Activated T-cell treated with anti-CD3 and anti-CD28 coated beads for 1 hour (primary cell): ENCODE measurements around the gene ATP6V0D1.

Source experiments
- DNase-seq: peaks from one replicate; pipeline ENCODE4 v3.0.0-alpha.2; 2020; ENCODE audit warnings: low read depth

Gene ATP6V0D1

DNA sequence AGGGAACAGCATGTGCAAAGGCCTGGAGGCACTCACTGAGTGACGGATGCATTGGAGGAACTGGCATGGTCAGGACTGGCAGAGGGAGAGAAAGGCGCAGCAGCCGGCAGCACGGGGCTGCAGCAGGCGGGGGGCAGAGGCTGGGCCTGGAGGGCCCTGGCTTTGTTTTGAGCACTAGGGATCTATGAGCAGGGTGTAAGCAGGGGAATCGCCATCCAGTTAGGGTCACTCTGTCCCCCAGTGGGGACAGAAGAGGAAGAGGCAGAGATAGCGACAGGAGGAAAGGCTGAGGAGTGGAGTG, 35.9 kb downstream of the ATP6V0D1 start:
- DNase-seq = no peak

DNA sequence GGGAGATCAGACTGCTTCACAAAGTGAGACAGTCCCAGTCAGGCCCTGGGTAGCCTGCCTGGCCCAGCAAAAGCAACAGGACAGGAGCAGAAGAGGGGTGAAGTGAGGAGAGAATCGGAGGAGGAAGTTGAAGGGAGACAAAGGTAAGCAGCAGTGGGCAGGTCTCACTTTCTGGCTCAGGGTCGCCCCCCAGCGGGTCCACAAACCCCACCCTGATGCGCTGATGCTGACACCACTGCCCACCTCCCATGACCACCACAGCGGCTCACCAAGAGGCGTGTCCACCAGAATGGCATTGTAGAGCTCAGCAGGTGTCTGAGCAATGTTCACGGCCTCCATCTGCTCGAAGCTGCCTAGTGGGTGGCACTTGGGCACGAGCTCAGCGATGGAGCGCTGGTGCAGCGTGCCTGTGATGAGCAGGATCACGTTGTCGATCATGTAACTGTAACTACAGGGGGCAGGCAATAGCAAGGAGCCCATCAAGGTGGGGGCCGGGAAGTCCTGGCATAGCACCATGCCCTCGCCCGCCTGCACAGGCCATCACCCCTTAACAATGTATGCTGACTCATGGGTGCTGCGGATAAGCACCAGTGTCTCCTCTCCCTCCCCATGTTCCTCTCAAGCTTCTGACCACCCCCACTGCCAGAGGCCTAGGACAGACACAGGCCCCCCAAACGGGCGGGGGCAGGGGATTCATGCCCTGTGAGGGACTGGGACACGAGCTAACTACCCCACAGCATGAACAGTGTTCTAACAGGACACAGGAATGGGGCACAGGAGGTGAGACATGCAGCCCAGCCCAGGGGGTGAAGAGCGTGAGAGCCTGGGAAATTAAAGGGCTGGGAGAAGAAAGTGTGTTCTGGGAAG, 36.5 kb downstream of the ATP6V0D1 start:
- no peak for DNase-seq

DNA sequence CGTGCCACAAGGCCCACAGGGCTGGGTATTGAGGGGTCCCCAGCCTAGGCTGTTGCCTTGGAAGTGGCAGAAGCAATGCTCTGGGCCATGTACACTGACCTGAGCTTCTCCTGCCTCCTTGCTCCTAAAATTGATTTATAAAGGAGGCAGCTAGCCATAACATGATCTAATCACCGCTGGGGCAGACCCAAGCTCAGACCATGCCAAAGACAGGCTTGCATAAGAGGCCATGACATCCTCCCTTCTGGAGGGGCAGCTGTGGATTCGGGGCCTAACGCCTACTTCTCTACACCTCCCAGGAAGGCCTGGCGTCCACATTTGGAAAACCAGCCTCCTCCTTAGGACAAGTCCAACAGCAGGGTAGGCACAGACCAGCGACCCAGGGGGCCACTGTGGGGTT, 37.7 kb downstream of the ATP6V0D1 start:
- no peak for DNase-seq

DNA sequence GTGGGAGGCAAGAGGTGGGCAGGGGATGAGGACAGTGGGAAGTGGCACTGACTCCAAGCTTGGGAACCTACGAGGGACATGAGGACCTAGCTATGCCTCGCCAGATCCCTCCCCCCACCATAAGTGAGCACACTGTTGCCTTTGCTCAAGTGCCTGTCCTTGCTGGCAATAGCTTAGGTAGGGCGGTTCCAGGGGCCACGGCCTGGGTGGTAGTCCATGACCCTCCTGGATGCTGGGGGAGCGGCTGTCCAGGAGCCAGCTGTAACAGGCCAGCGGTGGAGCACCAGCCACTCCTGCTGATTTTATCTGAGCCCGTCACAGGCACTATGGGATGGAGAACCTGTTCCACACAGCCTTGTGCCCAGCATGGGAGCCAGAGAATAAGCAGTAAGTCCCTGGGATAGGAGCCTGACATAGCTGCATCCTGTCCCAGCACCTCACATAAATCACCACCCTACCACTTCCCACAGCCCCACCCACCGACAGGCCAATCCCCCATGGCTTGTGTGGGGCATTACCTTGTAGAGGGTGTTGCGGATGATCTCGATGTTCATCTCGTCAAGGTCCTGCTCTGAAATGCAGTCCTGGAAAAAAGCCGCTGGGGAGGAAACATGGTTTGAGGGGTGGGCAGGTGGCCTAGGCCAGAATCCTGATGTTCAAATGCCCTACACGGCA, 38.2 kb downstream of the ATP6V0D1 start:
- no peak for DNase-seq

DNA sequence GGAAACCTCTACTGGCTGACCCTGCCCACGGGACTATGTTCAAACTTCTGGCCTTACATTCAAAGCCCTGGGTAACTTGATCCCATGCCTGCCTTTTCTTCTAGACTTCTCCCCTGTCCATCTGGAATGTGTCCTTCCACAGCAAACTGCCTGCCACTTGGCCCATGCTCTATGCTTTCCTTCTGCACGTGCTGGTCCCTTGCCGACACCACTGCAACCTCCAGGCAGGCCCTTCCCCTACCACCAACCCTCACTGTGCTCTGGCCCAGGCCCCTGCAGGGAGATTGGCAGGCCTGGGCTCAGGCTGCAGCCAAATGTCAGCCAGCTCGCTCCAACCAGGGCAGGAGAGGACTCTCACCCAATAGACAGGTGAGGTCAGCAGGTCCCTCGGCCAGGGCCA, 39.0 kb downstream of the ATP6V0D1 start:
- no peak for DNase-seq

DNA sequence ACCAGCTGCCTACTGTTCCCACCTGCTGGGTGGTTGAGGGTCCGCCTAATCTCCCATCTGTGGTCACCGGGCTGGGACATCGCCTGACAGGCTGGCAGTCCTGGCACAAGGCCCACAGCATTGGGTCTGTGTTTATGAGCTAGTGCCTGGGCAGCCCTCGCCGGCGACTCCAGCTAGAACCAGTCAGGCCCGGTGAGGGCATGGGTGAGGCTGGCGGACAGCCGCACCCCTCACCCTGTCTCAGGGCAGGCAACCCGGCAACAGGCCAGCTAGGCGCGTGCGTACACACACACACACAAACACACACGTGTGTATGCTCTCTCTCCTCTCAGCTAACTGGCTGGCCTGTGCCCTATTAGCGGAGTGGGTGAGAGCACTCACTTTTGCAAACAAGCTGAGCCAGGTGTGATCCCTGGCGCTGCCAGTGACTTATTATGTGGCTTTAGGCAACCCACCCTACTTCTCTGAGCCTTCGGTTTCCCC, 39.6 kb downstream of the ATP6V0D1 start:
- no peak for DNase-seq

DNA sequence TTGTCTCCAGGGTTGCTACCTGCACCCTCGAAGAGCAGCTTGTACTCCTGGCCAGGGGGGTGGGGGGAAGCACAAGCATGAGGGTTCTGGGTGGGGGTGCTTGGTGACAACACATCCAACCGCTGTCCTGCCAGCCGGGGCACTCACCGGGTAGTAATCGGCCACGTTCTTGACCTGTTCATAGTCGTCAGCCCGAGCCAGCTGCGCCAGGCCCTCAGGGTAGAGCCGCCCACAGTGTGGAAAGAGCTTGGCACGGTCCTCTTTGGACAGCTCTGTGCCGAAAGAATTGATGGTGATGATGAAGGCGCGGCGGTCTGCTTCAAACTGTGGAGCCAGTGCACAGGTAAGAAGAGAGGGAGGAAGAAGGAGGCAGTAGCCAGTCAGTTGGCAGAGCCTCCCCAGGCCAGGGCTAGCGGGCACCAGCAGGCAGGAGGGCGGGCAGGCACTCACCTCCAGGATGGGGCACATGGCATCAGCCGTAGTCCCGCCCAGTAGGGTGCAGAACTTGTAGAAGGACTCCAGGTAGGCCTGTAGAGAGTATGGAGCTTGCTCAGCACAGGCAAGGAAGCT, 42.0 kb downstream of the ATP6V0D1 start:
- no peak for DNase-seq

DNA sequence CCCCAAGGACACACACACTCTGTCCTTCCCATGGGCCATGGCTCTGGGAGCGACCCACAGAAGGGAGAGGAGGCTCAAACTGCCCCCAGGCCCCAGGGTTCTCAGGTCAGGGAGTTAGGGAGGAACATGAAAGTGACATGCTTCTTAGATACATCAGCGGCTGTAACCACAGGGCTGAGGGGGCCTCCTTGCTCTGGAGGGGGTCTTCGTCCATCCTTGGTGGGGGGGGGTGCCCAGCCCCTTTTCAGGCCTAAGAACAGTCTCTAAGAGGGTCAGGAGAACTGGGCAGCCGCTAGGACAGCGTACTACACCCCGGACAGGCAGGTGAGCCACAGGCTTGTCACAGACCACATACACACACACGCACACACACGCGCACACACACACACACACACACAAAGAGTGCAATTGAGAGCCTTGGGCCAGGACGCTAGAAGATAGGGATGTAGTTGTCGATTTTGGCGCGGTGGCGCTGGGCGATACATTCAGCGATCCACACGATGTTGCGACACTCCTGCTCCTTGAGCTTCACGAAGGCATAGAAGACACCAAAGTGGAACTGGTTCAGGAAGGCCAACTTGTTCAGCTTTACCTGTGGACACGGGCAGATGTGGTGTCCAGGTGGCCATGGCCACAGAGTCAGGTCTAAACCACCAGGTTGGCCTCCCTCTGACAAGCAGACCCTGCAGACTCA, 42.7 kb downstream of the ATP6V0D1 start:
- DNase-seq = no peak

DNA sequence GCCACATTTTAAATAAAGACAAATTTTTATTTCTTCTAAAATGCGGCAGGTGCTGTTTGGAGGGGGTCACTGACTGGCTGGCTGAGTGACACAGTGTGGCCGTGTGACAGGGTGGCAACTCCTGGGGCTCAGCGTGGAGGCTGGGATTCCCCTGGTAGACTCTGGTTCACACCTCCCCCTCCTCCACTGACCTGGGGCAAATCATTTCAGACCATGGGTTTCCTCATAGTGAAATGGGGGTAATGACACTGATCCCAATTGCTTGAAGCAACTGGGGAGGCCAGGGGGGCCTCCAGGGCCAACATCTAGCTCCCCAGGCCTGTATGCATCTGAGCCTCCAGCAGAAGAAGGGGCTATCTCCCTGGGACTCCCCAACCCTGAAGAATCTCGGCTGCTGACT, 43.4 kb downstream of the ATP6V0D1 start:
- DNase-seq = no peak

DNA sequence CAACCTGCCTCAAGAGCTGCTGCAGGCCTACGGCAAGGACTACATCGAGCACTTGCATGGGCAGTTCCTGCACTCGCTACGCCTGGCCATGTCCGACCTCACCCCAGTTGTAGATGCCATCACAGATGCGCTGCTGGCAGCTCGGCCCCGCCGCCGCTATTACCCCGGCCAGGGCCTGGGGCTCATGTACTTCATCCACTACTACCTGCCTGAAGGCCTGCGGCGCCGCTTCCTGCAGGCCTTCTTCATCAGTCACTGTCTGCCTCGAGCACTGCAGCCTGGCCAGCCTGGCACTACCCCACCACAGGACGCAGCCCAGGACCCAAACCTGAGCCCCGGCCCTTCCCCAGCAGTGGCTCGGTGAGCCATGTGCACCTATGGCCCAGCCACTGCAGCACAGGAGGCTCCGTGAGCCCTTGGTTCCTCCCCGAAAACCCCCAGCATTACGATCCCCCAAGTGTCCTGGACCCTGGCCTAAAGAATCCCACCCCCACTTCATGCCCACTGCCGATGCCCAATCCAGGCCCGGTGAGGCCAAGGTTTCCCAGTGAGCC, 44.2 kb downstream of the ATP6V0D1 start:
- no peak for DNase-seq

DNA sequence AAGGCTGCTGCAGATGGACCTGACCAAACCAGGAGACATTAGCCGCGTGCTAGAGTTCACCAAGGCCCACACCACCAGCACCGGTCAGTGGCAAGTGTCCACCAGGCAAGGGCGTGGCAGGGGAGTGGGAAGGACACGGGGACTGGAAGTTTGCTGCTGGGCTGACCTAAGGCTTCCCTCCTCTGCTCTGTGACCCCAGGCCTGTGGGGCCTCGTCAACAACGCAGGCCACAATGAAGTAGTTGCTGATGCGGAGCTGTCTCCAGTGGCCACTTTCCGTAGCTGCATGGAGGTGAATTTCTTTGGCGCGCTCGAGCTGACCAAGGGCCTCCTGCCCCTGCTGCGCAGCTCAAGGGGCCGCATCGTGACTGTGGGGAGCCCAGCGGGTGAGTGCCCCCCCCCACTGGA, 45.2 kb downstream of the ATP6V0D1 start:
- DNase-seq = no peak

DNA sequence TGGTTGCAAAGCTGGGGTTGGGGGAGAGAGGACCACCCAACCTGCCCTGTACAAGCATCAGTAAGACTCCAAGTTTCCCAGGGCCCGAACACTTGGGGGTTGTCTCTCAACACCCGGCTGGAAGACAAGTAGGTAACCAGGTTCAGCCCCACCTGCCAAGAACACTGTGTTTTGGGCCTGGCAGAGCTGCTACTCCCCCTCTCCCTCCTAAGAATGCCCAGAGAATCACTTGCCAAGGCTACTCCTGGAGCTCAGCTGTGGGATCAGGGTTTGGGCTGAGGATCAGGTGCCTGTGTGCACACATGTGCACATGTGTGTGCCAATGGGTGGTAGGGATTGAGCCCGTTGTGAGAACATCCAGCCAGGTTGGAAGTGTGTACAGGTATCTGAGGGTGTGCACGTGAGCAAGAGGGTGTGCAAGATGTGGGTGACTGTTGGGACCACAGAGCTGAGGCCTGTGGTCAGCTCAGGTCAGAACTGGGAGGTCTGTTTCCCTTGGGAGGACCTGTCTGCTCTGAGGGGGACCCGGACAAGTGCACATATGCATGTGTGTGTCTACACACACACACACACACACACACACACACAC, 47.7 kb downstream of the ATP6V0D1 start:
- DNase-seq = no peak

DNA sequence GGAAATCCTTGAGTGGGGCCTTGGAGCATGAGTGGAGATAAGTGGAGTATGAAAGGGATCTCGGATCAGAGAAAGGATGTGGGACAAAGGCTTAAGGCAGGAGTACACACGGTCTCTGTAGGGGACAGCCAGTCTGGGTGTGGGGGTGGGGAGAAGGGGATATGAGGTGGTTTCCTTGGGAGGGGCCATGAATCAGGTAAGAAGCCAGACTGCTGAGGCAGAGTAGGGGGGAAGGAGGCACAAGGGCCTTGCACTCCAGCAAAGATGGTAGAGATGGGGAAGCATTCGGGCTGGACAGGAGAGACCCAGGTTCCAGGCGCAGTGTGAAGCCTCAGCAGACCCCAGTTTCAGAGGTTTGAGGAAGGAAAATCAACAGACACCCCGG, 48.5 kb downstream of the ATP6V0D1 start:
- DNase-seq = no peak

DNA sequence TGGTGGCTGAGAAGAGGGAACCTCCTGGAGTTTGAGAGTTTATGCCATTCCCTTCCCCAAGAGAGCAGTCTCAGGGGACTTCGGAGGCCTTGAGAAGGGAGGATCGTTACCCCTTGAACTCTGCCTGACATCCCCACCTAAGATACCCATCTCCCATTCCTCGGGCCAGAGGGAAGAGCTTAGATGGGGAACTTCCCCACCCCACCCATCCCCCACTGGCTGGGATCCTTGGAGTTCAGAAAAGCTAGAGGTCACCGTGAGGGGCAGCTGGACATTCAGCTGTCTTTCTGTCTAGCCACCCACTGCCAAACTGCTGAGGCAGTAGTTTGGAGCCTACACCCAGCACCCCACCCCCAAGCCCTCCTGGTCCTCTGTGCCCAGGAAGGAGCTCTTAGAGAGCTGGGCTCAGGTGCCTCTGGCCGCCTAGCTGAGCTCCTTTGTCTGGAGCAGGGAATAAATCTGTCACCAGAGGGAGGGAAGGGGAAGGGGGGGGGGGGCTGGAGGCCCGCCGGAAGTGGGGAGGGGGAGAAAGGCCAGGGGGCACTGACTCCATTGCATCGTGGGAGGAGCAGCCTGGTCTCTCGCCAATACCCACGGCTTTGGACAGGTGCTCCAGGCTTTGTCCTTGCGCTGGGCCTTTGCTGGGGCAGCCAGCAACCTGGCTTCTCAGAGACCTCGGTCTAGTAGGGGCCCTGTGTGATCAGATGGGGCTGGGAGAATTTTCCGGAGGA, 49.0 kb downstream of the ATP6V0D1 start:
- DNase-seq = no peak

DNA sequence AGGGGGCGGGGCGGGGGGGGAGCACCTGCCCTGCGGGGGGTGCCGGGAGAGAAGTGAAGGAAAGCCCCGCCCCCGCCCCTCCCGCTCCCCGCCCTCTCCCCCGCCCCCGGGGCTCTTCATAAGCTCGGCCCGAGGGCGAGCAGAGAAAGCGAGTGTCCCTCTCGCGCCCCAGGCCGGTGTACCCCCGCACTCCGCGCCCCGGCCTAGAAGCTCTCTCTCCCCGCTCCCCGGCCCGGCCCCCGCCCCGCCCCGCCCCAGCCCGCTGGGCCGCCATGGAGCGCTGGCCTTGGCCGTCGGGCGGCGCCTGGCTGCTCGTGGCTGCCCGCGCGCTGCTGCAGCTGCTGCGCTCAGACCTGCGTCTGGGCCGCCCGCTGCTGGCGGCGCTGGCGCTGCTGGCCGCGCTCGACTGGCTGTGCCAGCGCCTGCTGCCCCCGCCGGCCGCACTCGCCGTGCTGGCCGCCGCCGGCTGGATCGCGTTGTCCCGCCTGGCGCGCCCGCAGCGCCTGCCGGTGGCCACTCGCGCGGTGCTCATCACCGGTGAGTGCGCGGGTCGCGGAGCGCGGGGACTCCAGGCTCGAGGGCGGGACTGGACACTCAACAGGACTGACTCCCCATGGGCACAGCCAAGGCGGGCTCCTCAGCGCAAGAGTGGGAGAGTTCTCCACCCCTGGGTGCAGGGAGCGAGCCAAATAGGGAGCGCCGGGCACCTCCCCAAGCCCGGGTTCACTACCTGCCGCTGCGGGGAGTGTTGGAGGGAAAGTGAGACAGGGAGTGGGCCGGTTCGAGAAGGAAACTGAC, 49.8 kb downstream of the ATP6V0D1 start, which contains the start of gene HSD11B2:
TSS of gene HSD11B2 (plus strand) at position 145 of the 798 bp plus-strand sequence. CDS start at position 273, 128 bp downstream.
- no peak for DNase-seq

DNA sequence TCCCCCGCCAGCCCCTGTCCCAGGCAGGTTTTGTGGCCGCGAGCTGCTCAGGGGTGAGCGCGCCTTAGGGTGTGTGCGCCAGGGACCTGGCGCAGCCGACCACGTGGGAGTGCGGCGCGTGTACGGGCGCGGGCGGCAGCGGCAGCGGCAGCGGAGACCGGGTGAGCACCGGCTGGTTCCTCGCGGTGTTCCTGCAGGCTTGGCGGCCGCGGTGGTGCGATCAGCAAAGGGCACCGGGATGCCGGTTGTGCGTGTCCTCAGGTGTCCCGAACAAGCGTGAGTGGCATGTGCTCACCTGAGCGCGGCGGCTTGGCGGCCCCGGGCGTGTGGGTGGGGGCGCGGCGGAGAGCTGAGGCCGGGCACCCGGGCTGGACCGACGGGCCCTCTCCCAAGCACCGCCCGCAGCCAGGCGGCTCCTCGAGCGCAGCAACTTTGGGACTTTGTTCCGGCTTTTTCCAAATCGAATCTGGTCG, 50.4 kb downstream of the ATP6V0D1 start:
- no peak for DNase-seq

DNA sequence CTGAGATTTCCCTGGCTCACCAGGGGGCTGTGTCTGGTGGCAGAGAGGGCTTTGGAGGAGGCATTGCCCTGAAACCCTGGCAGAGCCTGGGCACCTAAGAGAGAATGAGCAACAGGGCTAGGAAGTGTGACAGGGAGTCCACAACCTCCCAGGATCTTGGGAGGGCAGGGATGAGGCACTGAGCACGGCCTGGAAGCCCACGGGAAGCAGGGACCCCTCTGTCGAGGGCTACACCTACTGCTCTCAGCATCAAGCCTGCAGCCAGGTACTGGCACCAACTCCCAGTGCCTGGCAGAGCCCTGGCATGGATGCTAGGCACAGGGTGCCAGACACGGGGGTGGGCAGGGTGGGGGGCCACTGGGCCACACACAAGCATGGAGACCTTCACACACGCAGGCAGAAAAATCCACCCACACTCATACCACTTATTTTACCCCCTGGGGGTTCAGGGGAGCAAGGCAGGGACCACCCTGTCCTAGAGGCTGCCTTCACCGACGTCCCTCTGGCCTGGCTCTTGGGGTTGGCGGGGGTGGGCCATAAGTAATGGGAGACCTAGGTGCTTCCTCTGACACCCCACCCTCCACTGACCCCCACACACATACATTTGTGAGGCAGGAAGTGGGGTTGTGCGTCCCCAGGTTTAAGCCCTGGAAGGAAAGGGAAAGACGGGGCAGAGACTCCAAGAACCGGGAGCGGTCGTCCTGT, 51.0 kb downstream of the ATP6V0D1 start:
- DNase-seq = no peak

DNA sequence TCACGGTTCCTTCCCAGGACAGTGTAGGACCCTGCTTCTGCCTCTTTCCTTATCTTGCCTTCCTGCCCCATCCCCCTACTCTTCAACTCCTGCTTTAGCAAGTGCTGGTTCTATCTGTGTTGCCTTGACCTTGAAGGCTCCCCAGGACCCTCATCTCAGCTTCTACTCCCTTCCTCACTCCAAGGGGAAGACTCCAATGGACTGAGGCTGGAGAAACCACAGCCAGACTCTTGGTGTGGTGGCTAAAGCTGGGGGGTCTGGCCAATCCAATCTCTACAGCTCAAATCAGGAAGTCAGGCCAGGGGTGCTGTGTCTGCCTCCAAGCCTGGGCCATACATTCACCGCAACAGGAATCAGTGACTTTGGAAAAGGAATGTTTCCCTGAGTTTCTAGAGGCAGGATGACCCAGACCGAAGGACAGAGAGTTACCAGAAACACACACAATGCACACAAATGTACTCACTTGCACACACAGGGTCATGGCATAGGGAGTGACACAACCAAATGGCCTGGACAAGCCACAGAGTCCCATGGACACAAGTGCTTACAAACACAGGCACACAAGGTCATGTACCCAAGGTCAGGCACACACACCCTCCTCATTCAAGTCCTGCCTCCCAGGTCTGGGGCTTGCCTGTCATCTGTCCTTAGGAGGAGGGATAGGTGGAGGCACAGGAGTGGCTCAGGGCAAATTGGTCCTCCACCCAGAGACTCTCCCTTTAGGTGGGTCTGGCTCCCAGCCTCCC, 51.7 kb downstream of the ATP6V0D1 start:
- no peak for DNase-seq
